Tibial nerve (tissue), 4 donors: ENCODE measurements around the gene CWF19L1. TPM values are rescaled to one million over a fixed set of nuclear protein-coding genes. Genes with fewer than 3 reads are reported as not detected.
A peak's percentile ranks its signal among the peaks of the same experiment; 100 is the strongest.
"Not testable (repeated sequence)": the region's sequence is repeated elsewhere in the genome, so short reads cannot be mapped to it uniquely, and the experiment has no call there.

Experiments used
- DNase-seq, 2 donors: peaks; one replicate each; pipeline ENCODE4 v3.0.0-alpha.2; 2019; ENCODE audit warnings: low spot score in 2 of 2
- H3K27ac ChIP-seq, 4 donors: fragments of 200-600 bp; sonication (generic) in 3 of 4; one replicate each; pipeline ENCODE4 v1.5.1; 2017 to 2019; ENCODE audit warnings: mild to moderate bottlenecking in 1 of 4
- H3K27me3 ChIP-seq, 2 donors: fragments of 200-600 bp; sonication (generic) in 1 of 2; one replicate each; pipeline versions ENCODE4 v1.5.1 to v1.6.0; 2017 to 2019
- H3K36me3 ChIP-seq, 3 donors: fragments of 200-600 bp; sonication (generic); one replicate each; pipeline ENCODE4 v1.5.1; 2018 to 2019
- H3K4me1 ChIP-seq, 4 donors: fragments of 200-600 bp; sonication (generic) in 3 of 4; one replicate each; pipeline ENCODE4 v1.5.1; 2017 to 2019
- H3K4me3 ChIP-seq, 4 donors: fragments of 200-600 bp; sonication (generic) in 3 of 4; one replicate each; pipeline ENCODE4 v1.5.1; 2017 to 2019; ENCODE audit warnings: mild to moderate bottlenecking in 1 of 4, moderate library complexity in 1 of 4
- H3K9me3 ChIP-seq, 4 donors: fragments of 200-600 bp; sonication (generic) in 3 of 4; one replicate each; pipeline ENCODE4 v1.5.1; 2017 to 2019
- EP300 ChIP-seq, 2 donors: sonication (generic); formaldehyde crosslinking; IDR thresholded peaks; one replicate each; pipeline ENCODE4 v1.6.1; 2017; ENCODE audit warnings: antibody characterized with exemption in 2 of 2, mild to moderate bottlenecking in 1 of 2
- POLR2A ChIP-seq, 2 donors: fragments of 450-650 bp; IDR thresholded peaks; one replicate each; pipeline ENCODE4 v1.6.1; 2017; ENCODE audit warnings: antibody characterized with exemption in 2 of 2, mild to moderate bottlenecking in 2 of 2, moderate library complexity in 2 of 2
- WGBS, 2 donors: methylation state at CpG; one replicate each; pipeline ENCODE4 v1.1.5; 2018; 5-methylcytosine and 5-hydroxymethylcytosine counted together
- total RNA-seq, 4 donors: library from RNA; depleted of rRNA; stranded (reverse); fragments of >200 nt; gene quantifications; one replicate each; pipeline ENCODE4 v1.1.0, GENCODE V29; 2016
- TF ChIP-seq, protein P1 (sequence below), 5 experiments: fragments of 200-600 bp in 3 of 5; fragments of 450-650 bp in 2 of 5; sonication (generic) in 3 of 5; IDR thresholded peaks; one replicate each; pipeline ENCODE4 v1.5.1; 2016 to 2019; ENCODE audit warnings: antibody characterized with exemption in 5 of 5, mild to moderate bottlenecking in 3 of 5, moderate library complexity in 2 of 5

The CWF19L1 gene
- total RNA-seq, 4 donors from 2014 or later, result 21.9 to 35.9 (median 26.1) TPM

GRCh38 chr10:100291356-100291755 lies 23.9 kb upstream of the CWF19L1 start:
- DNase-seq, result peak in 1 of 2 donors; percentile 15
- Histone ChIP-seq H3K4me1 (peaks cover 0 to 26% (median 3%) of the 10 kb centered on the region in 4 donors), H3K27me3 (no peaks in the 10 kb centered on the region), H3K36me3 (no peaks in the 10 kb centered on the region), H3K9me3 (no peaks in the 10 kb centered on the region), H3K4me3 (no peak overlapping the region), H3K27ac (peak overlapping the region in 2 of 4 donors; percentile 66 to 74)
- 69 to 72% methylated on average over 3 of the region's 3 CpGs for WGBS, 2 donors
- TF ChIP-seq POLR2A (IDR thresholded peaks at IDR 0.05), result no peak
- TF ChIP-seq EP300 (IDR thresholded peaks at IDR 0.05), result peak; percentile 5 to 17
- TF ChIP-seq, protein P1, sequence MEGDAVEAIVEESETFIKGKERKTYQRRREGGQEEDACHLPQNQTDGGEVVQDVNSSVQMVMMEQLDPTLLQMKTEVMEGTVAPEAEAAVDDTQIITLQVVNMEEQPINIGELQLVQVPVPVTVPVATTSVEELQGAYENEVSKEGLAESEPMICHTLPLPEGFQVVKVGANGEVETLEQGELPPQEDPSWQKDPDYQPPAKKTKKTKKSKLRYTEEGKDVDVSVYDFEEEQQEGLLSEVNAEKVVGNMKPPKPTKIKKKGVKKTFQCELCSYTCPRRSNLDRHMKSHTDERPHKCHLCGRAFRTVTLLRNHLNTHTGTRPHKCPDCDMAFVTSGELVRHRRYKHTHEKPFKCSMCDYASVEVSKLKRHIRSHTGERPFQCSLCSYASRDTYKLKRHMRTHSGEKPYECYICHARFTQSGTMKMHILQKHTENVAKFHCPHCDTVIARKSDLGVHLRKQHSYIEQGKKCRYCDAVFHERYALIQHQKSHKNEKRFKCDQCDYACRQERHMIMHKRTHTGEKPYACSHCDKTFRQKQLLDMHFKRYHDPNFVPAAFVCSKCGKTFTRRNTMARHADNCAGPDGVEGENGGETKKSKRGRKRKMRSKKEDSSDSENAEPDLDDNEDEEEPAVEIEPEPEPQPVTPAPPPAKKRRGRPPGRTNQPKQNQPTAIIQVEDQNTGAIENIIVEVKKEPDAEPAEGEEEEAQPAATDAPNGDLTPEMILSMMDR (IDR thresholded peaks at IDR 0.05), result no peak

GRCh38 chr10:100289641-100290040 lies 22.2 kb upstream of the CWF19L1 start:
- Histone ChIP-seq H3K9me3 (no peaks in the 10 kb centered on the region), H3K36me3 (no peaks in the 10 kb centered on the region), H3K27me3 (no peaks in the 10 kb centered on the region), H3K4me1 (peaks cover 0 to 40% (median 14%) of the 10 kb centered on the region in 4 donors), H3K27ac (no peak overlapping the region), H3K4me3 (no peak overlapping the region)
- no peak for DNase-seq
- TF ChIP-seq EP300 (IDR thresholded peaks at IDR 0.05), result no peak
- WGBS, 2 donors, result 75 to 86% methylated on average over 2 of the region's 2 CpGs

DNA sequence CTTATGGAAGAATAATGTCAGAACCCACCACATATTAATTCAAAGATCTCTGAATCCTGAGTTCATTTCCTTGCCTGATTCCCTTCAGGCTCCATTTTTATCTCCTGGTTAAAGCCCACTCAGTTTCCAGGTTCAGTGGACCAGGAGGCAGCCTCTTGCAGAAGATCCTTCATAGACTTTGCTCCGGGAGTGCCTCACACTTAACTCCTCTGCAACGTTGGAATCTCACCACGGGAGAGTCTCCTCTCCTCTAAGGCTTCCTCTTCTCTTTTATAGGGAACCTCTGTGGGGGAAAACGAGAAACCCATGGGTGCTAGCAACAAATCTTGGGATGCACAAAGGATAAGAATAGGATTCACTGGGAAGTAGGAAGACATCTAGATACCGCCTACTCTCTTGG lies 20.8 kb upstream of the CWF19L1 start:
- no peak for DNase-seq
- Histone ChIP-seq H3K4me3 (no peak overlapping the region), H3K27ac (no peak overlapping the region), H3K36me3 (peaks cover 0 to 9% (median 0%) of the 10 kb centered on the region in 3 donors), H3K27me3 (no peaks in the 10 kb centered on the region), H3K9me3 (no peaks in the 10 kb centered on the region), H3K4me1 (peaks cover 0 to 52% (median 19%) of the 10 kb centered on the region in 4 donors)
- WGBS, 2 donors, result 80 to 87% methylated on average over 5 of the region's 5 CpGs
- TF ChIP-seq POLR2A (IDR thresholded peaks at IDR 0.05), result no peak
- TF ChIP-seq, protein P1 (IDR thresholded peaks at IDR 0.05), result no peak
- TF ChIP-seq EP300 (IDR thresholded peaks at IDR 0.05), result no peak

GRCh38 chr10:100287756-100288155 lies 20.3 kb upstream of the CWF19L1 start:
- no peaks in the 10 kb centered on the region for H3K27me3 ChIP-seq
- no peak for TF ChIP-seq EP300 (IDR thresholded peaks at IDR 0.05)
- TF ChIP-seq, protein P1 (IDR thresholded peaks at IDR 0.05), result no peak
- TF ChIP-seq POLR2A (IDR thresholded peaks at IDR 0.05), result no peak
- H3K36me3 ChIP-seq, result peaks cover 0 to 11% (median 0%) of the 10 kb centered on the region in 3 donors
- peak overlapping the region in 2 of 4 donors; percentile 96 to 98 for H3K27ac ChIP-seq
- peaks cover 0 to 52% (median 19%) of the 10 kb centered on the region in 4 donors for H3K4me1 ChIP-seq
- 97% methylated on average over 6 of the region's 6 CpGs for WGBS, 2 donors
- no peaks in the 10 kb centered on the region for H3K9me3 ChIP-seq
- no peak for DNase-seq
- H3K4me3 ChIP-seq, result no peak overlapping the region

- peak; percentile 59 to 69 for DNase-seq
- H3K4me1 ChIP-seq, result peaks cover 0 to 50% (median 19%) of the 10 kb centered on the region in 4 donors
- TF ChIP-seq, protein P1 (IDR thresholded peaks at IDR 0.05), result peak in 2 of 5 experiments; percentile 32 to 51
- TF ChIP-seq EP300 (IDR thresholded peaks at IDR 0.05) (peak; percentile 67 to 94), POLR2A (IDR thresholded peaks at IDR 0.05) (peak; percentile 61 to 80)
- H3K36me3 ChIP-seq, result peaks cover 0 to 12% (median 0%) of the 10 kb centered on the region in 3 donors
- H3K27me3 ChIP-seq, result no peaks in the 10 kb centered on the region
- H3K27ac ChIP-seq, result peak within 1 kb of the TSS; percentile 82 to 98 (median 94)
- H3K9me3 ChIP-seq, result no peaks in the 10 kb centered on the region
- H3K4me3 ChIP-seq, result peak within 1 kb of the TSS; percentile 85 to 95 (median 92)
- WGBS, 2 donors, result 1% methylated on average over 56 of the region's 63 CpGs
These were observed 18.9 kb upstream of the CWF19L1 start, which contains the start of gene BLOC1S2 for GRCh38 chr10:100286051-100287033. TSS of gene BLOC1S2 (minus strand) at chr10:100286680. CDS start at chr10:100286659, 21 bp downstream.

- peaks cover 0 to 23% (median 0%) of the 10 kb centered on the region in 3 donors for H3K36me3 ChIP-seq
- H3K27me3 ChIP-seq, DNase-seq, H3K9me3 ChIP-seq: not testable (repeated sequence)
- H3K4me3 ChIP-seq, result peak overlapping the region; percentile 85 to 95 (median 92)
- WGBS, 2 donors, result 83 to 85% methylated on average over 12 of the region's 12 CpGs
- H3K27ac ChIP-seq, result peak overlapping the region in 3 of 4 donors; percentile 91 to 98 (median 96)
- peaks cover 0 to 48% (median 19%) of the 10 kb centered on the region in 4 donors for H3K4me1 ChIP-seq
These were observed 17.9 kb upstream of the CWF19L1 start for GRCh38 chr10:100285326-100285725.
